Loucy (cell line): ENCODE measurements around the gene GBP2.

Experiments used
- CTCF ChIP-seq: fragments of 200-600 bp; sonication (generic); conservative IDR thresholded peaks from 2 replicates; pipeline ENCODE4 v1.5.1; 2014; ENCODE audit warnings: mild to moderate bottlenecking, antibody characterized with exemption, low read length
- EZH2phosphoT487 ChIP-seq: fragments of 200-600 bp; IDR thresholded peaks from 2 replicates; pipeline ENCODE4 v1.6.1; 2018; ENCODE audit warnings: antibody characterized with exemption, mild to moderate bottlenecking, moderate library complexity, borderline replicate concordance

GRCh38 chr1:89169166-89169565 lies 43.3 kb upstream of the GBP2 start:
- TF ChIP-seq CTCF (no peak), EZH2phosphoT487 (no peak)
